ENCODE data around the gene CPSF4.
"Not testable (repeated sequence)": the region's sequence is repeated elsewhere in the genome, so short reads cannot be mapped to it uniquely, and the experiment has no call there.

Gene CPSF4

GRCh38 chr7:99478464-99479440 is 40.0 kb downstream of the CPSF4 start:
- Histone ChIP-seq H3K9me3 (ENCODE audit: control insufficient read depth, low read length) (no peaks in the 10 kb centered on the region), H3K4me1 (ENCODE audit: control insufficient read depth, insufficient read depth, low read length) (peaks cover 3% of the 10 kb centered on the region), H3K36me3 (ENCODE audit: control insufficient read depth, insufficient read depth, low read length) (no peaks in the 10 kb centered on the region), H3K27me3 (ENCODE audit: control insufficient read depth, insufficient read depth, low read length) (no peaks in the 10 kb centered on the region), H3K9ac (ENCODE audit: low read length) (no peak overlapping the region), H3K4me3 (ENCODE audit: low read length) (no peak overlapping the region)

GRCh38 chr7:99485094-99485493 is 46.4 kb downstream of the CPSF4 start:
- Histone ChIP-seq H3K4me1 (ENCODE audit: control insufficient read depth, insufficient read depth, low read length) (no peaks in the 10 kb centered on the region), H3K36me3 (ENCODE audit: control insufficient read depth, insufficient read depth, low read length) (no peaks in the 10 kb centered on the region)

DNA sequence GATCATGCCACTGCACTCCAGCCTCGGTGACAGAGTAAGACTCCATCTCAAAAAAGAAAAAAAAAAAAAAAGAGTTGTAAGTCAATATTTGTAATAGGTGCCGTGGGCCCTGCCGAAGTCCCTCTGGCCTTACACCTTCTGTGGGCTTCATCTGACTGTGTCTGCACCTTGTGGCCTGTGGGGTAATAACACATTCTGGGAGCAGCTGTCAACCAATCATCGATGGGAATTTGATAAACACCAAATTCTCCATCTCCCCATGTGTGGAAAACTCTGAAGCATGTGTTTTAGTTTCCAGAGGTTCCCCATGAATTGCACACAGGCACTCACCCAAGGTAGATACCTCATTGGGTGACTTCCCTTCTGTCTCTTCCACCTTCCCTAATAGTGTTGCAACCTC is 50.5 kb downstream of the CPSF4 start:
- no peaks in the 10 kb centered on the region for H3K27me3 ChIP-seq (ENCODE audit: control insufficient read depth, insufficient read depth, low read length)
- no peak overlapping the region for H3K9ac ChIP-seq (ENCODE audit: low read length)
- no peak overlapping the region for H3K4me3 ChIP-seq (ENCODE audit: low read length)
- no peaks in the 10 kb centered on the region for H3K4me1 ChIP-seq (ENCODE audit: control insufficient read depth, insufficient read depth, low read length)
- H3K36me3 ChIP-seq (ENCODE audit: control insufficient read depth, insufficient read depth, low read length) = peaks cover 8% of the 10 kb centered on the region
- H3K9me3 ChIP-seq (ENCODE audit: control insufficient read depth, low read length) = peaks cover 6% of the 10 kb centered on the region

More at GRCh38 chr7:99485094-99485493, 46.4 kb downstream of the CPSF4 start:
- Histone ChIP-seq H3K4me3 (ENCODE audit: low read length) (no peak overlapping the region), H3K27me3 (ENCODE audit: control insufficient read depth, insufficient read depth, low read length) (no peaks in the 10 kb centered on the region), H3K9me3 (ENCODE audit: control insufficient read depth, low read length) (no peaks in the 10 kb centered on the region), H3K9ac (ENCODE audit: low read length) (no peak overlapping the region)

DNA sequence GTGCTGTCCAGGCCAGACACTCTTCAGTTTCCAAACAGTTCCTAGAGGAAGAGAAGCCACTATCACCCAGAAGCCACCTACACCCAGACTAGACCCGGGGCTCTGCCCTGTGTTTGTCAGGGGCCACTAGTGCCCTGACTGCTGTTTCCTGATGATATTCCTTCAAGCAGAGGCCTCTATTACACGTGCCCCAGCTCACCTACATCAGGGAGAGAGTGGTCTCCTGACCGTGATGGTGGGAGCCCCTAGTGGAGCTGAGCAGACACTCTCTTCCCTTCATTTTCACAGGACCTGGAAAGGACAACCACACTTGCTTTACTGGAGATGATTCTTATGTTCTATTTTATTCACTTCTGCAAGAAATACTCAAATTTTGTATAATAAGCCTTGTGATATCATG is 52.1 kb downstream of the CPSF4 start:
- Histone ChIP-seq H3K36me3 (ENCODE audit: control insufficient read depth, insufficient read depth, low read length) (peaks cover 10% of the 10 kb centered on the region), H3K27me3 (ENCODE audit: control insufficient read depth, insufficient read depth, low read length) (no peaks in the 10 kb centered on the region), H3K9me3 (ENCODE audit: control insufficient read depth, low read length) (peaks cover 6% of the 10 kb centered on the region), H3K4me1 (ENCODE audit: control insufficient read depth, insufficient read depth, low read length) (no peaks in the 10 kb centered on the region), H3K9ac (ENCODE audit: low read length) (no peak overlapping the region), H3K4me3 (ENCODE audit: low read length) (no peak overlapping the region)

GRCh38 chr7:99493823-99494222 is 55.1 kb downstream of the CPSF4 start:
- Histone ChIP-seq H3K4me3 (ENCODE audit: low read length) (peak overlapping the region; percentile 5), H3K27me3 (ENCODE audit: control insufficient read depth, insufficient read depth, low read length) (no peaks in the 10 kb centered on the region), H3K36me3 (ENCODE audit: control insufficient read depth, insufficient read depth, low read length) (peaks cover 14% of the 10 kb centered on the region)

DNA sequence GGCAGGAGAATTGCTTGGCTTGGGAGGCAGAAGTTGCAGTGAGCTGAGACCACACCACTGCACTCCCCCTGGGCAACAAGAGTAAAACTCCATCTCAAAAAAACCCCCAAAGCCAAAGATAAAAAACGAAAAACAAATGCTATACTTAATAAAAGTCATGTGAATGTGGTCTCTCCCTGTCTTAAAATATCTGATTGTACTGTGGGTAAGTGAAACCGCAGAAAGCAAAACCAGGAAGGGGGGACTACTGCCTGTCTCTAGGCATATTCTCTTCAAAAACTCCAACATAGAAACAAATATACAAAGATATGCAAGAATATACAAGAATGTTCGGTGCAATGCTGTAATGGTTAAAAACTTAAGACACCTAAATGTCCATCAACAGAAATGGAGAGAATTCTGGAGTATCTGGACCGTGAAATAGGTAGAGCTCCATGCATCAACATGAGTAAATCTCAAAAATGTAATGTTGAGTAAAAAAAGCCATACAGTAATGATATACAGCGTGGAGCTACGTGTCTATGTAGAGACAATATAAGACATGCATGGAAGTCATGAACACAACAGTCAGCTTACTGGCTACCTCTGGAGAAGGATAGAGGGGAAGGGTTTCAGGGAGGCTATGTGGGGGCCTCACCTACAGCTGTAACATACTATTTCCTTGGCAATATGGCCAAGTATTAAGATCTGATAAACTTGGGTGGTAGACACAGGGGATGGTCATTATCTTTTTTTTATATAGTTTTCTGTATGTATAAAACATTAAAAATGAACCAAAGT is 59.2 kb downstream of the CPSF4 start:
- Histone ChIP-seq H3K4me1 (ENCODE audit: control insufficient read depth, insufficient read depth, low read length) (peaks cover 14% of the 10 kb centered on the region), H3K9ac (ENCODE audit: low read length) (peak overlapping the region; percentile 93), H3K9me3 (ENCODE audit: control insufficient read depth, low read length) (peaks cover 6% of the 10 kb centered on the region), H3K27me3 (ENCODE audit: control insufficient read depth, insufficient read depth, low read length) (no peaks in the 10 kb centered on the region), H3K4me3 (ENCODE audit: low read length) (no peak overlapping the region), H3K36me3 (ENCODE audit: control insufficient read depth, insufficient read depth, low read length) (peaks cover 14% of the 10 kb centered on the region)

More at GRCh38 chr7:99493823-99494222, 55.1 kb downstream of the CPSF4 start:
- Histone ChIP-seq H3K4me1 (ENCODE audit: control insufficient read depth, insufficient read depth, low read length) (peaks cover 14% of the 10 kb centered on the region), H3K9ac (ENCODE audit: low read length) (no peak overlapping the region), H3K9me3 (ENCODE audit: control insufficient read depth, low read length) (peaks cover 6% of the 10 kb centered on the region)

- H3K4me3 ChIP-seq (ENCODE audit: low read length) = peak overlapping the region; percentile 97
- no peaks in the 10 kb centered on the region for H3K27me3 ChIP-seq (ENCODE audit: control insufficient read depth, insufficient read depth, low read length)
- H3K4me1 ChIP-seq (ENCODE audit: control insufficient read depth, insufficient read depth, low read length) = peaks cover 14% of the 10 kb centered on the region
- H3K9me3 ChIP-seq (ENCODE audit: control insufficient read depth, low read length) = peaks cover 6% of the 10 kb centered on the region
- H3K36me3 ChIP-seq (ENCODE audit: control insufficient read depth, insufficient read depth, low read length) = peaks cover 13% of the 10 kb centered on the region
- H3K9ac ChIP-seq (ENCODE audit: low read length) = peak overlapping the region; percentile 93
Observed at GRCh38 chr7:99498546-99498944, 59.8 kb downstream of the CPSF4 start.

DNA sequence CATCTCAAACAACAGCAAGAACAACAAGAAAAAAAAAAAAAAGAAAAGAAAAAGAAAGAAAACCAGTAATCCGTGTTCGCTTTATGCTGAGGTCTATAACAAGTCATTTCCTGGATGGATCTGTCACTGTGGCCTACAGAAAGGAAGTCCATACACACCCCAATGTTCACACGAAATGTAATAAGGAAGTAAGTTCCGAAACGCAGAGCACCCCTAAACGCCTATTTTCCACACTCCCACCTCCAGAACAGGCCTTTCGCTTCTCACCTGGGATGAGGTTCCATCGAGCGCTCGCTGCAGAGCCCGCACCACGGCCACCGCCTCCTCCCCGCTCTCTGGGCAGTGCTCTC is 60.6 kb downstream of the CPSF4 start:
- peak overlapping the region; percentile 93 for H3K9ac ChIP-seq (ENCODE audit: low read length)
- H3K4me1 ChIP-seq (ENCODE audit: control insufficient read depth, insufficient read depth, low read length) = peaks cover 14% of the 10 kb centered on the region
- H3K9me3 ChIP-seq (ENCODE audit: control insufficient read depth, low read length) = no peaks in the 10 kb centered on the region
- H3K36me3 ChIP-seq (ENCODE audit: control insufficient read depth, insufficient read depth, low read length) = peaks cover 5% of the 10 kb centered on the region
- no peaks in the 10 kb centered on the region for H3K27me3 ChIP-seq (ENCODE audit: control insufficient read depth, insufficient read depth, low read length)
- H3K4me3 ChIP-seq (ENCODE audit: low read length) = peak overlapping the region; percentile 97

- Histone ChIP-seq H3K27me3 (ENCODE audit: control insufficient read depth, insufficient read depth, low read length) (no peaks in the 10 kb centered on the region), H3K9ac (ENCODE audit: low read length) (peak within 1 kb of the TSS; percentile 93), H3K36me3 (ENCODE audit: control insufficient read depth, insufficient read depth, low read length) (peaks cover 4% of the 10 kb centered on the region), H3K4me1 (ENCODE audit: control insufficient read depth, insufficient read depth, low read length) (peaks cover 14% of the 10 kb centered on the region), H3K9me3 (ENCODE audit: control insufficient read depth, low read length) (no peaks in the 10 kb centered on the region), H3K4me3 (ENCODE audit: low read length) (peak within 1 kb of the TSS; percentile 97)
Observed at GRCh38 chr7:99499721-99500636, 61.2 kb downstream of the CPSF4 start, which contains the start of gene ZNF394. Gene ZNF394, minus strand, starts transcription at chr7:99500281. Its CDS starts 188 bp downstream, at chr7:99500093.

DNA sequence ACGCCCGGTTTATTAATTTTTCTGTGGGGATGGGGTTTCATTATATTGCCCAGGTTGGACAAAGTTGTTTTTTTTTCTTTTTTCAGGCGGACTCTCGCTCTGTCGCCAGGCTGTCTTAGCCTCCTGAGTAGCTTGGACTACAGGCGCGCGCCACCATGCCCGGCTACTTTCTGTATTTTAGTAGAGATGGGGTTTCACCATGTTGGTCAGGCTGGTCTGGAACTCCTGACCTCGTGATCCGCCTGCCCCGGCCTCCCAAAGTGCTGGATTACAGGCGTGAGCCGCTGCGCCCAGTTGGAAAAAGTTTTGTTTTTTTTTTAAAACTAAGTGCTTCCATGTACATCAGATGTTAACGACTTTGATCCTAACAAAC is 61.9 kb downstream of the CPSF4 start:
- H3K27me3 ChIP-seq (ENCODE audit: control insufficient read depth, insufficient read depth, low read length) = no peaks in the 10 kb centered on the region
- peaks cover 14% of the 10 kb centered on the region for H3K4me1 ChIP-seq (ENCODE audit: control insufficient read depth, insufficient read depth, low read length)
- H3K36me3 ChIP-seq (ENCODE audit: control insufficient read depth, insufficient read depth, low read length) = peaks cover 4% of the 10 kb centered on the region
- peak overlapping the region; percentile 97 for H3K4me3 ChIP-seq (ENCODE audit: low read length)
- no peaks in the 10 kb centered on the region for H3K9me3 ChIP-seq (ENCODE audit: control insufficient read depth, low read length)
- H3K9ac ChIP-seq (ENCODE audit: low read length) = peak overlapping the region; percentile 93

- H3K4me3 ChIP-seq (ENCODE audit: low read length); H3K9me3 ChIP-seq (ENCODE audit: control insufficient read depth, low read length); H3K9ac ChIP-seq (ENCODE audit: low read length); H3K27me3 ChIP-seq (ENCODE audit: control insufficient read depth, insufficient read depth, low read length); H3K36me3 ChIP-seq (ENCODE audit: control insufficient read depth, insufficient read depth, low read length): not testable (repeated sequence)
- H3K4me1 ChIP-seq (ENCODE audit: control insufficient read depth, insufficient read depth, low read length) = peaks cover 20% of the 10 kb centered on the region
Observed at GRCh38 chr7:99501236-99501635, 62.5 kb downstream of the CPSF4 start.

Measured in mucosa of stomach (tissue), 1 donor.